22Rv1 (cell line): ENCODE measurements around the gene SKA1.
A peak's percentile ranks its signal among the peaks of the same experiment; 100 is the strongest.
"Not testable (repeated sequence)": the region's sequence is repeated elsewhere in the genome, so short reads cannot be mapped to it uniquely, and the experiment has no call there.

Source experiments
- H3K27ac ChIP-seq: fragments of 450-650 bp; 2 replicates; pipeline ENCODE4 v1.5.1; 2017
- ZFX ChIP-seq: fragments of 450-650 bp; IDR thresholded peaks from 2 replicates; pipeline ENCODE4 v1.6.1; 2017; ENCODE audit warnings: antibody characterized with exemption, borderline replicate concordance
- TF ChIP-seq, protein P1 (sequence below): fragments of 450-650 bp; IDR thresholded peaks from 2 replicates; pipeline ENCODE4 v1.5.1; 2017; ENCODE audit warnings: mild to moderate bottlenecking

The SKA1 gene

DNA sequence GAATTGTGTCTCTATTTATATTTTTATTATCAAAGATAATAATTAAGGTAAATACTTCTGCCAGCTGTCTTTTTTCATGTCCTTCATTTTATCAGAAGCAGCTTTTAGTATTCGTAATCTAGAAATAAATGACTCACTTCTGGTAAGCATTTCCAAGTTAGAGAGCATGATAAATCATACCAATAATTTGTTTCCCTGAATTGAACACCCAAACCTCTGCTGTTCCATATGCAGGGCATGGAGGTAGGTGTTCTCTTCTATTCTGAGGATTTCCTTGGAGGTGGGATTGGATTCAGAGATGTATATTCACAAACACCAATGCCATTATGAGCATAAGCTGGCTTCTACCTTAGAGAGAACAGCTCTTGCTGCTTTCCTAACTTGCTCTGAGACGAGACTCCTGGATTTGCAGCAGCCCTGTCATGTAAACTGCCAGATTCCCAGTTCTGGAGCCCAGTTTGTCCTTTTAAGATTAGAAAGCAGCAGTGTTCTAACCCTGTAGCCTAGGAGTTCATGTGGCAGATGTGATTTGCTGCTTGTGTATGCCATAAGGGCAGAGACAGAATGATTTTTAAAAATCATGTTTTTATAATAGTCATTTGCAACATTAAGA, 47.5 kb downstream of the SKA1 start:
- TF ChIP-seq, protein P1, sequence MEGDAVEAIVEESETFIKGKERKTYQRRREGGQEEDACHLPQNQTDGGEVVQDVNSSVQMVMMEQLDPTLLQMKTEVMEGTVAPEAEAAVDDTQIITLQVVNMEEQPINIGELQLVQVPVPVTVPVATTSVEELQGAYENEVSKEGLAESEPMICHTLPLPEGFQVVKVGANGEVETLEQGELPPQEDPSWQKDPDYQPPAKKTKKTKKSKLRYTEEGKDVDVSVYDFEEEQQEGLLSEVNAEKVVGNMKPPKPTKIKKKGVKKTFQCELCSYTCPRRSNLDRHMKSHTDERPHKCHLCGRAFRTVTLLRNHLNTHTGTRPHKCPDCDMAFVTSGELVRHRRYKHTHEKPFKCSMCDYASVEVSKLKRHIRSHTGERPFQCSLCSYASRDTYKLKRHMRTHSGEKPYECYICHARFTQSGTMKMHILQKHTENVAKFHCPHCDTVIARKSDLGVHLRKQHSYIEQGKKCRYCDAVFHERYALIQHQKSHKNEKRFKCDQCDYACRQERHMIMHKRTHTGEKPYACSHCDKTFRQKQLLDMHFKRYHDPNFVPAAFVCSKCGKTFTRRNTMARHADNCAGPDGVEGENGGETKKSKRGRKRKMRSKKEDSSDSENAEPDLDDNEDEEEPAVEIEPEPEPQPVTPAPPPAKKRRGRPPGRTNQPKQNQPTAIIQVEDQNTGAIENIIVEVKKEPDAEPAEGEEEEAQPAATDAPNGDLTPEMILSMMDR, result no peak
- TF ChIP-seq ZFX, result no peak
- H3K27ac ChIP-seq, result no peak overlapping the region

DNA sequence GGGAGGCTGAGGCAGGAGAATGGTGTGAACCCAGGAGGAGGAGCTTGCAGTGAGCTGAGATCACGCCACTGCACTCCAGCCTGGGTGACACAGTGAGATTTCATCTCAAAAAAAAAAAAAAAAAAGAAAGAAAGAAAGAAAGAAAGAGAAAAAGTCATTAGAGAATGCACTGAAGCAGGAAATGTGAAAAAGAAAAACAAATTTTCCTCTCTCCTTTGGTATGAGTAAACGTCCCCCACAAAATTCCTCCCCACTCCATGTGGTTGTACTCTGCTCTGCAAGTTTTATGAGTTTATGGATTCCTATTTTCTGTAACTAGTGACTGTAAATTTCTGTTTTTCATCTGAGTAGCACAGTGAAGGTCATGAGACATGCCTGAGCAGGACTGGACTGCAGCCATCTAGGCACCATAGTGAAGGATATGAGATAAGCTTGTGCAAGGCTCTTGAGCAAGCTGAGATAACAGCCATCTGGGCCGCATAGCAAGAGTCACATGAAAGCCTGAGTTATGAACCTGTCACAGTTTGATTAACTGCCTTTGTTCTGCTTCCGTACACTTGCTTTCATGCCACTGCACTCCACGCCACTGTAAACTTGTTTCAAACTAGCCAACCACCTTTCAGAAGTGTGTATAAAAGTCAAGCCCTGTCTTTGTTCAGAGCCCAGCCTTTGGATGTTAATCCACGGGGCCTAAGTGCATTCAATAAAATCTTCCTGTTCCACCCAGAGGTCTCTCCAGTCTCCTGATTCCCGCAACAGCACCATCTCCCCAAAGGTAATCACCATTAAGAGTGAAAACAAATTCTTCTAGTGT, 50.2 kb downstream of the SKA1 start:
- TF ChIP-seq, protein P1, result no peak
- no peak for TF ChIP-seq ZFX
- H3K27ac ChIP-seq, result no peak overlapping the region

DNA sequence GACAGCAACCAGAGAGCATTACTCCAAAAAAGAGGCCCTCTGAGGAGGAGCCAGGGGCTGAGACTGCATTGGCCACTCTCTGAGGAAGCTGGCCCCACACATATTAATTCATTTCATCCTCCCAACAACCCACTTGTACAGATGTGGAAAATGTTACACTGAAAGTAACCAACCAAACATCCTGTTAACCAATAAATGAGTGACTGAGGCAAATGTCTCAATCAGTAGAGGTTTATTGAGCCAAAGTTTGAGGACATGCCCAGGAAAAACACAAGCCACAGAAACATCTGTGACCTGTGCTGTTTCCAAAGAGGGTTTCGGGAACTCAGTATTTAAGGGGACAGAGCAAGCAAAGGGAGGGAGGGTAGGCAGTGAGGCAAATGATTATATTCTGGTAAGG, 53.0 kb downstream of the SKA1 start:
- H3K27ac ChIP-seq, result no peak overlapping the region
- no peak for TF ChIP-seq ZFX
- TF ChIP-seq, protein P1, result no peak

DNA sequence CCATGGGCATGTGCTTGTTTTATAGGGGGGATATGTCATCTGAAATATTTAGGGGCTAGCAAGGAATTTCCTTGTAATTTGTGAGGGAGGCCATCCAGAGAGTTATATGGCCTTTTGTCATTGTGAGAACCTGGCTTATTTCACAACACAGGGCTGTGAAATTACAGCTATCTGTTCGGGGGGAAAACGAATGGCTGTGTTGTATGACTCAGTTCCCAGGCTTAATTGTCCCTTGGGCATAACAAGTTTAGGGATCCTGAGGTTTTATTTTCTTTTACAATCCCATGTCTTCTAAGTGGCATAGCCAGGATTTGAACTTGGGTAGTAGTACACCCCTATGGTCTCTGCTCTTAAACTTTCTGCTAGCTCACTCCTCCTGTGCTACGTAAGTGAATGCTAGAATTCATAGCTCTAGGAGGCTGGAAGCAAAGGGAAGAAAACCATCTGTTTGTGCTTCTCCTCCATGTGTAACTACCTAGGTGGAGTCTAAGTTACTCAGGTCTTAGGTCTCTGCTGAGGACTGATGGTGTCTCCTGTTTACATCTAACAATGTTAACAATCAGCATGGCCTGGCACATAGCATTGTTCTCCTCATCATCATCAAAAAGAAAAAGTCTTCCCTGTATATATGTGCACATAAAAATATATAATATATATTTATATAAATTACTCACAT, 53.8 kb downstream of the SKA1 start:
- TF ChIP-seq ZFX, result no peak
- TF ChIP-seq, protein P1, result no peak
- H3K27ac ChIP-seq, result no peak overlapping the region

DNA sequence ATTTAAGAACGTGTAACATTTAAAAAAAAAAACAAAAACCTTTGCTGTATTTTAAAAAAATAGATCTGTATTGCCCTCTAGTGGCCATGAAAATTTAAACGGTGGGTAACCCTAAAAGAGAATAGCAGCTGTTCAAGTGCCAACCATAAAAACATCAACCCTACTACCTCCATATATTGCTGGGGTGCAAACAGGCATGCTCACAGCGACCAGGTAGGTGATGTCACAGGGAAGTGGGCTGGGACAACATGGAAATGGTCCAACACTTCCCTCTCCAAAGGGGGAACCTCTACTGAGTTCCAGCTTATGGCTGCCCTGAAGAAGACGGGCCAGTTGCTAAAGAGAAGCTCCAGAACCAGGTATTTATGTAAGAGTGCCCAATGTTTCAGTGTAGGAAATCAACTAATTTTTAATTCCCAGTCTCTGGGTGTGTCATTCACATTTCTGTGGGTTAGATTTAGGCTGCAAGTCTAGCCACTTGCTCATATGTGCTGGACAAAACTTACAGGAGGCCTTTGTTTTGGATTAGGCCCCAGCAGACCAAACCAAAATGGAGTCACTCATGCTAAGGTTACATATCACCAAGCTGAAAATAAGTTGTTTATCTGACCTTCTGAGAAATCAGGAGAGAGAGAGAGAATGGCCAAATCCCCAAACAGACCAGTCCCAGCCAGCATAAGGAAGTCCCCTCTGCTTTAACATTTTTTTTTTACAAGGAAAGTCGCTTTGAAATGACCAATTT, 54.5 kb downstream of the SKA1 start:
- no peak overlapping the region for H3K27ac ChIP-seq
- TF ChIP-seq ZFX, result no peak
- TF ChIP-seq, protein P1, result peak; percentile 62

DNA sequence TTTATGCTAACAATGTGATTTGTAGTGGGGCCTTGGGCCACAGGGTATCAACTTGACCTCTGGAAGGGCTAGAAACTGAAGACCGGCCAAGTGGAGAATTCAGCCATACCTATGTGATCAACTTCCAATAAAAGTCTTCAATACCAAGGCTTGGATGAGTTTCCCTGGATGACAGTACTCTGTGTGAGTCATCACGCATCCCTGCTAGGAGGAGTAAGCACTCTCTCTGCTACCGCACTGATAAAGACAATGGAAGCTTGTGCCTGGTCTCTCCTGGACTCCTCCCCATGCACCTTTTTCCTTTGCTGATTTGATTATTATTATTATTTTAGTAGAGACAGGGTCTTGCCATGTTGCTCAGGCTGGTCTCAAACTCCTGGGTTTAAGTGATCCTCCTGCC, 58.1 kb downstream of the SKA1 start:
- H3K27ac ChIP-seq, result no peak overlapping the region
- TF ChIP-seq, protein P1, result no peak
- TF ChIP-seq ZFX, result no peak

DNA sequence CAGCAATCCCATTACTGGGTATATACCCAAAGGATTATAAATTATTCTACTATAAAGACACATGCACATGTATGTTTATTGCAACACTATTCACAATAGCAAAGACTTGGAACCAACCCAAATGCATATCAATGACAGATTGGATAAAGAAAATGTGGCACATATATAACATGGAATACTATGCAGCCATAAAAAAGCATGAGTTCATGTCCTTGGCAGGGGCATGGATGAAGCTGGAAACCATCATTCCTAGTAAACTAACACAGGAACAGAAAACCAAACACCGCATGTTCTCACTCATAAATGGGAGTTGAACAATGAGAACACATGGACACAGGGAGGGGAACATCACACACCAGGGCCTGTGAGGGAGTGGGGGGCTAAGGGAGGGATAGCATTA, 61.9 kb downstream of the SKA1 start:
- not testable (repeated sequence) for H3K27ac ChIP-seq
